GM19023 (cell line): ENCODE data around the gene ABCB11.

ENCODE experiments used
- ATAC-seq: cut with Tn5 transposase; IDR thresholded peaks from one replicate; pipeline ENCODE4 v1.9.1; 2021; ENCODE audit warnings: mild to moderate bottlenecking, moderate library complexity; ENCODE audit not compliant: unreplicated experiment

ABCB11 gene

GRCh38 chr2:168981651-168982050 lies 49.5 kb downstream of the ABCB11 start:
- no peak for ATAC-seq

- ATAC-seq, result no peak
Observed at GRCh38 chr2:168978461-168978861, 52.7 kb downstream of the ABCB11 start.

GRCh38 chr2:168977608-168978007 lies 53.5 kb downstream of the ABCB11 start:
- ATAC-seq, result no peak

GRCh38 chr2:168976034-168976654 lies 55.0 kb downstream of the ABCB11 start:
- ATAC-seq, result no peak

GRCh38 chr2:168974428-168974827 lies 56.7 kb downstream of the ABCB11 start:
- no peak for ATAC-seq

- ATAC-seq, result no peak
Observed at GRCh38 chr2:168971261-168971660, 59.9 kb downstream of the ABCB11 start.

GRCh38 chr2:168970711-168971233 lies 60.4 kb downstream of the ABCB11 start:
- ATAC-seq, result no peak

- no peak for ATAC-seq
Observed at GRCh38 chr2:168969865-168970264, 61.3 kb downstream of the ABCB11 start.

- ATAC-seq, result no peak
Observed at GRCh38 chr2:168968342-168968741, 62.8 kb downstream of the ABCB11 start.

- ATAC-seq, result no peak
Observed at GRCh38 chr2:168964251-168964807, 66.8 kb downstream of the ABCB11 start.

- ATAC-seq, result no peak
Observed at GRCh38 chr2:168962636-168963035, 68.5 kb downstream of the ABCB11 start.

GRCh38 chr2:168961450-168962229 lies 69.5 kb downstream of the ABCB11 start:
- ATAC-seq, result peak; percentile 90

- no peak for ATAC-seq
Observed at GRCh38 chr2:168956392-168956791, 74.7 kb downstream of the ABCB11 start.

- no peak for ATAC-seq
Observed at GRCh38 chr2:168955321-168955720, 75.8 kb downstream of the ABCB11 start.

GRCh38 chr2:168954256-168954655 lies 76.9 kb downstream of the ABCB11 start:
- ATAC-seq, result no peak

GRCh38 chr2:168952424-168952823 lies 78.7 kb downstream of the ABCB11 start:
- ATAC-seq, result no peak

- ATAC-seq, result no peak
Observed at GRCh38 chr2:168951871-168952270, 79.3 kb downstream of the ABCB11 start.

- ATAC-seq, result no peak
Observed at GRCh38 chr2:168949324-168949723, 81.8 kb downstream of the ABCB11 start.

- ATAC-seq, result no peak
Observed at GRCh38 chr2:168948621-168949212, 82.4 kb downstream of the ABCB11 start.

GRCh38 chr2:168945508-168945907 lies 85.6 kb downstream of the ABCB11 start:
- no peak for ATAC-seq

- no peak for ATAC-seq
Observed at GRCh38 chr2:168944065-168944464, 87.1 kb downstream of the ABCB11 start.

- no peak for ATAC-seq
Observed at GRCh38 chr2:168941297-168941696, 89.8 kb downstream of the ABCB11 start.
